HEK293 (cell line): ENCODE results near the gene MSH5.

Source experiments
- ELK4 ChIP-seq: IDR thresholded peaks from 2 replicates; pipeline ENCODE4 v1.6.1; 2011; ENCODE audit warnings: mild to moderate bottlenecking, low read depth, low read length, borderline replicate concordance
- FEZF1 ChIP-seq: fragments of 450-650 bp; formaldehyde crosslinking; IDR thresholded peaks from 2 replicates; pipeline ENCODE4 v1.5.1; 2016; ENCODE audit warnings: missing biosample characterization, missing genetic modification characterization
- IKZF3 ChIP-seq: fragments of 450-650 bp; IDR thresholded peaks from 2 replicates; pipeline ENCODE4 v1.5.0; 2018; ENCODE audit warnings: missing biosample characterization, mild to moderate bottlenecking, missing genetic modification characterization, moderate library complexity
- KLF10 ChIP-seq: fragments of 450-650 bp; IDR thresholded peaks from 2 replicates; pipeline ENCODE4 v1.5.1; 2018; ENCODE audit warnings: missing biosample characterization, mild to moderate bottlenecking, missing genetic modification characterization
- KLF16 ChIP-seq: fragments of 450-650 bp; formaldehyde crosslinking; IDR thresholded peaks from 2 replicates; pipeline ENCODE4 v1.5.1; 2017; ENCODE audit warnings: missing biosample characterization, missing genetic modification characterization
- KLF7 ChIP-seq: fragments of 450-650 bp; formaldehyde crosslinking; IDR thresholded peaks from 2 replicates; pipeline ENCODE4 v1.5.1; 2016; ENCODE audit warnings: missing biosample characterization, missing genetic modification characterization, borderline replicate concordance
- SETDB1 ChIP-seq: IDR thresholded peaks from one replicate; pipeline ENCODE4 v1.6.1; 2017; ENCODE audit warnings: mild to moderate bottlenecking, low read length, moderate library complexity, mixed read lengths; ENCODE audit not compliant: insufficient read length
- YY1 ChIP-seq: fragments of 450-650 bp; formaldehyde crosslinking; IDR thresholded peaks from 2 replicates; pipeline ENCODE4 v1.5.1; 2018; ENCODE audit warnings: missing biosample characterization, missing genetic modification characterization
- ZBTB11 ChIP-seq: fragments of 450-650 bp; formaldehyde crosslinking; conservative IDR thresholded peaks from 2 replicates; pipeline ENCODE4 v1.5.1; 2016; ENCODE audit warnings: low read depth, missing biosample characterization, missing genetic modification characterization
- ZFP37 ChIP-seq: fragments of 450-650 bp; formaldehyde crosslinking; IDR thresholded peaks from 2 replicates; pipeline ENCODE4 v1.5.1; 2016; ENCODE audit warnings: missing biosample characterization, missing genetic modification characterization
- ZNF114 ChIP-seq: fragments of 450-650 bp; formaldehyde crosslinking; IDR thresholded peaks from 2 replicates; pipeline ENCODE4 v1.5.0; 2017; ENCODE audit warnings: missing biosample characterization, missing genetic modification characterization
- ZNF132 ChIP-seq: fragments of 450-650 bp; formaldehyde crosslinking; IDR thresholded peaks from 2 replicates; pipeline ENCODE4 v1.5.1; 2017; ENCODE audit warnings: missing biosample characterization, missing genetic modification characterization, borderline replicate concordance
- ZNF133 ChIP-seq: fragments of 450-650 bp; formaldehyde crosslinking; IDR thresholded peaks from 2 replicates; pipeline ENCODE4 v1.5.1; 2016; ENCODE audit warnings: missing biosample characterization, missing genetic modification characterization
- ZNF140 ChIP-seq: fragments of 450-650 bp; formaldehyde crosslinking; IDR thresholded peaks from 2 replicates; pipeline ENCODE4 v1.5.1; 2016; ENCODE audit warnings: missing biosample characterization, missing genetic modification characterization
- ZNF174 ChIP-seq: fragments of 450-650 bp; formaldehyde crosslinking; IDR thresholded peaks from 2 replicates; pipeline ENCODE4 v1.5.0; 2017; ENCODE audit warnings: missing biosample characterization, mild to moderate bottlenecking, missing genetic modification characterization
- ZNF175 ChIP-seq: fragments of 450-650 bp; formaldehyde crosslinking; IDR thresholded peaks from 2 replicates; pipeline ENCODE4 v1.5.1; 2016; ENCODE audit warnings: missing biosample characterization, missing genetic modification characterization
- ZNF184 ChIP-seq: fragments of 450-650 bp; IDR thresholded peaks from 2 replicates; pipeline ENCODE4 v1.5.1; 2018; ENCODE audit warnings: missing biosample characterization, mild to moderate bottlenecking, missing genetic modification characterization
- ZNF19 ChIP-seq: fragments of 450-650 bp; formaldehyde crosslinking; IDR thresholded peaks from 2 replicates; pipeline ENCODE4; 2016; ENCODE audit warnings: missing biosample characterization, missing genetic modification characterization, low read depth
- ZNF2 ChIP-seq: fragments of 450-650 bp; formaldehyde crosslinking; IDR thresholded peaks from 2 replicates; pipeline ENCODE4 v1.5.1; 2016; ENCODE audit warnings: missing biosample characterization, missing genetic modification characterization
- ZNF239 ChIP-seq: fragments of 450-650 bp; formaldehyde crosslinking; IDR thresholded peaks from 2 replicates; pipeline ENCODE4 v1.5.1; 2016; ENCODE audit warnings: missing biosample characterization, missing genetic modification characterization
- ZNF266 ChIP-seq: fragments of 450-650 bp; formaldehyde crosslinking; IDR thresholded peaks from 2 replicates; pipeline ENCODE4 v1.5.1; 2016; ENCODE audit warnings: missing biosample characterization, missing genetic modification characterization, low read depth
- ZNF324 ChIP-seq: fragments of 450-650 bp; formaldehyde crosslinking; IDR thresholded peaks from 2 replicates; pipeline ENCODE4 v1.5.1; 2016; ENCODE audit warnings: missing biosample characterization, missing genetic modification characterization
- ZNF433 ChIP-seq: fragments of 450-650 bp; formaldehyde crosslinking; IDR thresholded peaks from 2 replicates; pipeline ENCODE4 v1.5.1; 2016; ENCODE audit warnings: missing biosample characterization, missing genetic modification characterization, low read depth
- ZNF514 ChIP-seq: fragments of 450-650 bp; formaldehyde crosslinking; IDR thresholded peaks from 2 replicates; pipeline ENCODE4 v1.5.1; 2016; ENCODE audit warnings: missing biosample characterization, missing genetic modification characterization
- ZNF518A ChIP-seq: fragments of 450-650 bp; formaldehyde crosslinking; conservative IDR thresholded peaks from 2 replicates; pipeline ENCODE4 v1.5.1; 2016; ENCODE audit warnings: low read depth, missing biosample characterization, missing genetic modification characterization
- ZNF530 ChIP-seq: fragments of 450-650 bp; formaldehyde crosslinking; IDR thresholded peaks from 2 replicates; pipeline ENCODE4 v1.5.1; 2016; ENCODE audit warnings: low read depth, missing biosample characterization, missing genetic modification characterization
- ZNF558 ChIP-seq: fragments of 450-650 bp; formaldehyde crosslinking; IDR thresholded peaks from 2 replicates; pipeline ENCODE4 v1.5.1; 2016; ENCODE audit warnings: missing biosample characterization, missing genetic modification characterization
- ZNF600 ChIP-seq: fragments of 450-650 bp; formaldehyde crosslinking; IDR thresholded peaks from 2 replicates; pipeline ENCODE4 v1.5.1; 2016; ENCODE audit warnings: missing biosample characterization, missing genetic modification characterization
- ZNF660 ChIP-seq: fragments of 450-650 bp; IDR thresholded peaks from 2 replicates; pipeline ENCODE4 v1.5.1; 2018; ENCODE audit warnings: missing biosample characterization, mild to moderate bottlenecking, missing genetic modification characterization
- ZNF76 ChIP-seq: fragments of 450-650 bp; formaldehyde crosslinking; IDR thresholded peaks from 2 replicates; pipeline ENCODE4; 2016; ENCODE audit warnings: low read depth, missing biosample characterization, missing genetic modification characterization, borderline replicate concordance
- ZNF768 ChIP-seq: fragments of 450-650 bp; formaldehyde crosslinking; IDR thresholded peaks from 2 replicates; pipeline ENCODE4 v1.5.1; 2018; ENCODE audit warnings: missing biosample characterization, mild to moderate bottlenecking, missing genetic modification characterization
- ZNF776 ChIP-seq: fragments of 450-650 bp; formaldehyde crosslinking; IDR thresholded peaks from 2 replicates; pipeline ENCODE4 v1.5.0; 2017; ENCODE audit warnings: missing biosample characterization, missing genetic modification characterization, borderline replicate concordance
- ZXDB ChIP-seq: fragments of 450-650 bp; formaldehyde crosslinking; IDR thresholded peaks from 2 replicates; pipeline ENCODE4 v1.5.1; 2016; ENCODE audit warnings: missing biosample characterization, missing genetic modification characterization

The MSH5 gene

GRCh38 chr6:31734821-31735406, 4.9 kb upstream of the MSH5 start (continued):
- no peak for TF ChIP-seq ZNF19
- TF ChIP-seq ZNF174 (tag by site-specific recombination), result no peak
- no peak for TF ChIP-seq ZNF76 (tag by site-specific recombination)
- TF ChIP-seq ZNF114 (tag by site-specific recombination), result no peak
- TF ChIP-seq YY1, result no peak
- TF ChIP-seq ZNF660 (tag by site-specific recombination), result no peak
- no peak for TF ChIP-seq ZNF776
- no peak for TF ChIP-seq ZFP37 (tag by site-specific recombination)
- TF ChIP-seq KLF16 (tag by site-specific recombination), result peak; percentile 69; the same call in 1 of the 2 replicates
- no peak for TF ChIP-seq ZNF239
- no peak for TF ChIP-seq ZNF175 (tag by site-specific recombination)
- TF ChIP-seq ZNF600, result peak; percentile 88
- TF ChIP-seq ZNF2 (tag by site-specific recombination), result no peak; the same call in 1 of the 2 replicates
- peak; percentile 51 for TF ChIP-seq ZXDB (tag by site-specific recombination)
- TF ChIP-seq ZNF266 (tag by site-specific recombination), result no peak
- TF ChIP-seq SETDB1, result no peak
- peak; percentile 52 for TF ChIP-seq IKZF3 (tag by site-specific recombination)
- no peak; the same call in none of the 2 replicates for TF ChIP-seq KLF10 (tag by site-specific recombination)
- TF ChIP-seq ZNF132, result no peak
- 0 out of 2 replicates have a peak, but pooled peaks have one; percentile 23 for TF ChIP-seq KLF7 (tag by site-specific recombination)
- peak; percentile 56; the same call in 1 of the 2 replicates for TF ChIP-seq ZNF324 (tag by site-specific recombination)
- no peak for TF ChIP-seq ZNF140 (tag by site-specific recombination)
- TF ChIP-seq FEZF1 (tag by site-specific recombination), result no peak
- no peak for TF ChIP-seq ZNF514 (tag by site-specific recombination)
- no peak for TF ChIP-seq ZNF433 (tag by site-specific recombination)
- no peak for TF ChIP-seq ZNF530 (tag by site-specific recombination)
- TF ChIP-seq ZNF184, result no peak
- TF ChIP-seq ZBTB11, result peak; percentile 27; the same call in 1 of the 2 replicates
- TF ChIP-seq ZNF518A (tag by site-specific recombination), result no peak
- TF ChIP-seq ELK4, result no peak
- TF ChIP-seq ZNF133 (tag by site-specific recombination), result no peak
- no peak for TF ChIP-seq ZNF768 (tag by site-specific recombination)
- 0 out of 2 replicates have a peak, but pooled peaks have one; percentile 32 for TF ChIP-seq ZNF558 (tag by site-specific recombination)
